Upper lobe of left lung (tissue), 4 donors: ENCODE data around the gene ITPA.

Source experiments
- CTCF ChIP-seq, 6 experiments: fragments of 450-650 bp in 4 of 6; fragments of 200-600 bp in 2 of 6; sonication (generic) in 2 of 6; IDR thresholded peaks; one replicate each; pipeline ENCODE4 v1.5.1; 2016 to 2019; ENCODE audit warnings: antibody characterized with exemption in 6 of 6
- POLR2A ChIP-seq, 4 donors: fragments of 450-650 bp; IDR thresholded peaks; one replicate each; pipeline ENCODE4 v1.5.1; 2016 to 2017; ENCODE audit warnings: antibody characterized with exemption in 4 of 4, mild to moderate bottlenecking in 2 of 4

GRCh38 chr20:3270051-3270450 lies 60.8 kb downstream of the ITPA start:
- TF ChIP-seq CTCF (IDR thresholded peaks at IDR 0.05) (no peak), POLR2A (IDR thresholded peaks at IDR 0.05) (no peak)
